ENCODE measurements around the gene GCFC2.

DNA sequence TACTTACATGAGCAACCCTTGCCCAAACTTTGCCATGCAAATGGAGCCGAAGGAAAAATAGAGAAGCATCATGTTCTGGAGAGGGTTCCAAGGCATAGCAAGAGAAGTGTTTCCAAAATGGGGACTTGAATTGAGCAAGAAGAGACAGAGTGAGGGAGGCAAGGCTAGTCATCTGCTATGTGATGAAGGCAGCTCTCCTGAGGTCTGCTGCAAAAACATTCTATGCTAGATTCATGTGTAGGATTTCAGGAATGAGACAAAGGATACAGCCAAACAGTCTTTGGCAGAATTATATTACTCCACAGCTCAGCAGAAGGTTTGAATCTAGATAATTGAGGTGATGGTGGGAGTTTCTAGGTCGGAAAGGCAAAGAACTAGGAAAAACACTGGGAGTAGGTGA is 88.2 kb downstream of the GCFC2 start:
- TF ChIP-seq, protein P1, sequence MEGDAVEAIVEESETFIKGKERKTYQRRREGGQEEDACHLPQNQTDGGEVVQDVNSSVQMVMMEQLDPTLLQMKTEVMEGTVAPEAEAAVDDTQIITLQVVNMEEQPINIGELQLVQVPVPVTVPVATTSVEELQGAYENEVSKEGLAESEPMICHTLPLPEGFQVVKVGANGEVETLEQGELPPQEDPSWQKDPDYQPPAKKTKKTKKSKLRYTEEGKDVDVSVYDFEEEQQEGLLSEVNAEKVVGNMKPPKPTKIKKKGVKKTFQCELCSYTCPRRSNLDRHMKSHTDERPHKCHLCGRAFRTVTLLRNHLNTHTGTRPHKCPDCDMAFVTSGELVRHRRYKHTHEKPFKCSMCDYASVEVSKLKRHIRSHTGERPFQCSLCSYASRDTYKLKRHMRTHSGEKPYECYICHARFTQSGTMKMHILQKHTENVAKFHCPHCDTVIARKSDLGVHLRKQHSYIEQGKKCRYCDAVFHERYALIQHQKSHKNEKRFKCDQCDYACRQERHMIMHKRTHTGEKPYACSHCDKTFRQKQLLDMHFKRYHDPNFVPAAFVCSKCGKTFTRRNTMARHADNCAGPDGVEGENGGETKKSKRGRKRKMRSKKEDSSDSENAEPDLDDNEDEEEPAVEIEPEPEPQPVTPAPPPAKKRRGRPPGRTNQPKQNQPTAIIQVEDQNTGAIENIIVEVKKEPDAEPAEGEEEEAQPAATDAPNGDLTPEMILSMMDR (IDR thresholded peaks at IDR 0.05), result no peak
- TF ChIP-seq POLR2A (IDR thresholded peaks at IDR 0.05), result no peak
